ENCODE measurements around the gene CCDC38. TPM values are rescaled to one million over a fixed set of nuclear protein-coding genes. Genes with fewer than 3 reads are reported as not detected.

CCDC38 gene
- total and polyA plus RNA-seq, 7 experiments from 2014 or later, result 0.07 to 0.27 (median 0.08) TPM; not detected in 4

GRCh38 chr12:95942101-95942523, 302 bp downstream of the CCDC38 start:
- Mint-ChIP-seq H3K9me3 (no peaks in the 10 kb centered on the region), H3K27ac (peak overlapping the region in 8 of 9 donors; percentile 25 to 97 (median 89)), H3K36me3 (no peaks in the 10 kb centered on the region), H3K4me1 (peaks cover 4 to 12% (median 10%) of the 10 kb centered on the region in 7 donors), H3K4me3 (peak overlapping the region; percentile 88 to 99 (median 96)), H3K27me3 (peaks cover 0 to 27% (median 0%) of the 10 kb centered on the region in 5 donors)
- Histone ChIP-seq H3K27me3 (ENCODE audit: control insufficient read depth in 2 of 2, insufficient read depth in 2 of 2, low read length in 2 of 2) (no peaks in the 10 kb centered on the region), H3K4me3 (ENCODE audit: low read length) (peak overlapping the region; percentile 93), H3K36me3 (ENCODE audit: control insufficient read depth in 2 of 3, insufficient read depth in 3 of 3, low read length in 3 of 3) (peaks cover 0 to 10% (median 0%) of the 10 kb centered on the region in 3 experiments), H3K9me3 (ENCODE audit: control insufficient read depth in 2 of 3, low read length in 3 of 3) (no peaks in the 10 kb centered on the region), H3K4me1 (ENCODE audit: control insufficient read depth in 2 of 2, insufficient read depth in 2 of 2, low read length in 2 of 2) (peaks cover 6% of the 10 kb centered on the region in 2 donors), H3K27ac (ENCODE audit: low read depth, low read length) (peak overlapping the region; percentile 86)
- ATAC-seq, result no peak
- intact Hi-C loops (cut with micrococcal nuclease), result loop anchor here (1.0 to 10.0 kb wide), 17 partner anchors 23 to 1480 kb away; partner anchors contain the start of genes CDK17 (in 2 of the 2), NDUFA12 (in 2 of the 2), NEDD1 (in 2 of the 2) and SNRPF (in 2 of the 2)
- CTCF ChIA-PET, result interaction anchor here (1.2 to 1.4 kb wide), 2 partner anchors 24 to 57 kb away, joined by 4 read pairs; no protein-coding TSS in a partner anchor
- POLR2A ChIA-PET, result interaction anchor here (0.5 to 2.8 kb wide), 7 partner anchors 9 to 725 kb away, joined by 3 to 21 read pairs (median 3); partner anchors contain the start of genes FGD6 and VEZT
- DNase-seq, result peak in 4 of 9 donors; percentile 4 to 18 (median 13)

- DNase-seq (no peak), ATAC-seq (no peak)
- Histone ChIP-seq H3K27ac (ENCODE audit: low read depth, low read length) (no peak overlapping the region), H3K27me3 (ENCODE audit: control insufficient read depth in 2 of 2, insufficient read depth in 2 of 2, low read length in 2 of 2) (no peaks in the 10 kb centered on the region), H3K4me1 (ENCODE audit: control insufficient read depth in 2 of 2, insufficient read depth in 2 of 2, low read length in 2 of 2) (peaks cover 6% of the 10 kb centered on the region in 2 donors), H3K36me3 (ENCODE audit: control insufficient read depth in 2 of 3, insufficient read depth in 3 of 3, low read length in 3 of 3) (peaks cover 0 to 10% (median 0%) of the 10 kb centered on the region in 3 experiments), H3K9me3 (ENCODE audit: control insufficient read depth in 2 of 3, low read length in 3 of 3) (no peaks in the 10 kb centered on the region), H3K4me3 (ENCODE audit: low read length) (no peak overlapping the region)
- intact Hi-C loops (cut with micrococcal nuclease), result loop anchor here (5.0 to 10.0 kb wide), 4 partner anchors 257 to 1478 kb away; partner anchors contain the start of gene NEDD1 (in 1 of the 2)
- ChIA-PET CTCF (interaction anchor here (0.7 kb wide), 1 partner anchor 88 kb away, joined by 3 read pairs; no protein-coding TSS in a partner anchor), POLR2A (no interaction called here)
- Mint-ChIP-seq H3K27ac (peak overlapping the region in 2 of 9 donors; percentile 11 to 33), H3K4me1 (peaks cover 4 to 12% (median 10%) of the 10 kb centered on the region in 7 donors), H3K9me3 (no peaks in the 10 kb centered on the region), H3K27me3 (peaks cover 0 to 23% (median 0%) of the 10 kb centered on the region in 5 donors), H3K36me3 (no peaks in the 10 kb centered on the region), H3K4me3 (no peak overlapping the region)
Observed at GRCh38 chr12:95940514-95940913, 1.9 kb downstream of the CCDC38 start.

GRCh38 chr12:95922231-95922630, 20.2 kb downstream of the CCDC38 start:
- DNase-seq, result no peak
- Histone ChIP-seq H3K9me3 (ENCODE audit: control insufficient read depth in 2 of 3, low read length in 3 of 3) (no peaks in the 10 kb centered on the region), H3K27ac (ENCODE audit: low read depth, low read length) (no peak overlapping the region), H3K36me3 (ENCODE audit: control insufficient read depth in 2 of 3, insufficient read depth in 3 of 3, low read length in 3 of 3) (no peaks in the 10 kb centered on the region), H3K4me3 (ENCODE audit: low read length) (no peak overlapping the region), H3K27me3 (ENCODE audit: control insufficient read depth in 2 of 2, insufficient read depth in 2 of 2, low read length in 2 of 2) (no peaks in the 10 kb centered on the region), H3K4me1 (ENCODE audit: control insufficient read depth in 2 of 2, insufficient read depth in 2 of 2, low read length in 2 of 2) (no peaks in the 10 kb centered on the region)
- Mint-ChIP-seq H3K4me3 (no peak overlapping the region), H3K27me3 (peaks cover 0 to 2% (median 0%) of the 10 kb centered on the region in 5 donors), H3K36me3 (no peaks in the 10 kb centered on the region), H3K27ac (peak overlapping the region in 1 of 9 donors; percentile 78), H3K4me1 (no peaks in the 10 kb centered on the region), H3K9me3 (peaks cover 0 to 3% (median 0%) of the 10 kb centered on the region in 11 donors)
- intact Hi-C loops (cut with micrococcal nuclease), result no loop called here
- no peak for ATAC-seq
- CTCF ChIA-PET, result interaction anchor here (0.6 to 1.3 kb wide), 2 partner anchors 76 to 594 kb away, joined by 3 to 5 read pairs; no protein-coding TSS in a partner anchor
- POLR2A ChIA-PET, result no interaction called here

- ATAC-seq (no peak), DNase-seq (no peak)
- Histone ChIP-seq H3K4me3 (ENCODE audit: low read length) (no peak overlapping the region), H3K9me3 (ENCODE audit: control insufficient read depth in 2 of 3, low read length in 3 of 3) (no peaks in the 10 kb centered on the region), H3K36me3 (ENCODE audit: control insufficient read depth in 2 of 3, insufficient read depth in 3 of 3, low read length in 3 of 3) (no peaks in the 10 kb centered on the region), H3K27me3 (ENCODE audit: control insufficient read depth in 2 of 2, insufficient read depth in 2 of 2, low read length in 2 of 2) (no peaks in the 10 kb centered on the region), H3K4me1 (ENCODE audit: control insufficient read depth in 2 of 2, insufficient read depth in 2 of 2, low read length in 2 of 2) (no peaks in the 10 kb centered on the region), H3K27ac (ENCODE audit: low read depth, low read length) (no peak overlapping the region)
- CTCF ChIA-PET, result interaction anchor here (0.6 to 5.7 kb wide), 5 partner anchors 35 to 79 kb away, joined by 3 to 85 read pairs (median 4); partner anchors contain the start of gene HAL
- H3K4me1 Mint-ChIP-seq, result peaks cover 0 to 2% (median 0%) of the 10 kb centered on the region in 7 donors
- intact Hi-C loops (cut with micrococcal nuclease), result loop anchor here (2.0 kb wide), 4 partner anchors 24 to 214 kb away; partner anchors contain the start of genes AMDHD1 (in 1 of the 2), CCDC38 (in 1 of the 2) and SNRPF (in 1 of the 2)
- H3K9me3 Mint-ChIP-seq, result no peaks in the 10 kb centered on the region
- peaks cover 0 to 15% (median 4%) of the 10 kb centered on the region in 5 donors for H3K27me3 Mint-ChIP-seq
- H3K36me3 Mint-ChIP-seq, result no peaks in the 10 kb centered on the region
- POLR2A ChIA-PET, result interaction anchor here (0.7 kb wide), 1 partner anchor 238 kb away, joined by 3 read pairs; no protein-coding TSS in a partner anchor
- H3K4me3 Mint-ChIP-seq, result no peak overlapping the region
- H3K27ac Mint-ChIP-seq, result no peak overlapping the region
Observed at GRCh38 chr12:95919110-95919509, 23.3 kb downstream of the CCDC38 start.

GRCh38 chr12:95918194-95918993, 24.0 kb downstream of the CCDC38 start:
- Histone ChIP-seq H3K9me3 (ENCODE audit: control insufficient read depth in 2 of 3, low read length in 3 of 3) (no peaks in the 10 kb centered on the region), H3K27me3 (ENCODE audit: control insufficient read depth in 2 of 2, insufficient read depth in 2 of 2, low read length in 2 of 2) (no peaks in the 10 kb centered on the region), H3K4me3 (ENCODE audit: low read length) (no peak overlapping the region), H3K27ac (ENCODE audit: low read depth, low read length) (no peak overlapping the region), H3K36me3 (ENCODE audit: control insufficient read depth in 2 of 3, insufficient read depth in 3 of 3, low read length in 3 of 3) (no peaks in the 10 kb centered on the region), H3K4me1 (ENCODE audit: control insufficient read depth in 2 of 2, insufficient read depth in 2 of 2, low read length in 2 of 2) (no peaks in the 10 kb centered on the region)
- DNase-seq (peak in 7 of 9 donors; percentile 28 to 67 (median 59)), ATAC-seq (peak; percentile 97)
- CTCF ChIA-PET, result interaction anchor here (0.6 to 5.7 kb wide), 8 partner anchors 24 to 596 kb away, joined by 3 to 85 read pairs (median 4); partner anchors contain the start of genes AMDHD1, CCDC38 and HAL
- peaks cover 0 to 2% (median 0%) of the 10 kb centered on the region in 7 donors for H3K4me1 Mint-ChIP-seq
- no peak overlapping the region for H3K27ac Mint-ChIP-seq
- no peaks in the 10 kb centered on the region for H3K36me3 Mint-ChIP-seq
- peaks cover 0 to 15% (median 5%) of the 10 kb centered on the region in 5 donors for H3K27me3 Mint-ChIP-seq
- intact Hi-C loops (cut with micrococcal nuclease), result loop anchor here (1.0 to 2.0 kb wide), 9 partner anchors 24 to 598 kb away; partner anchors contain the start of genes AMDHD1 (in 1 of the 2), CCDC38 (in 1 of the 2) and SNRPF (in 1 of the 2)
- H3K9me3 Mint-ChIP-seq, result no peaks in the 10 kb centered on the region
- POLR2A ChIA-PET, result interaction anchor here (0.7 kb wide), 1 partner anchor 238 kb away, joined by 3 read pairs; no protein-coding TSS in a partner anchor
- no peak overlapping the region for H3K4me3 Mint-ChIP-seq

GRCh38 chr12:95909871-95910270, 32.5 kb downstream of the CCDC38 start:
- H3K4me3 Mint-ChIP-seq, result no peak overlapping the region
- no peak overlapping the region for H3K27ac ChIP-seq (ENCODE audit: low read depth, low read length)
- no peaks in the 10 kb centered on the region for H3K27me3 ChIP-seq (ENCODE audit: control insufficient read depth in 2 of 2, insufficient read depth in 2 of 2, low read length in 2 of 2)
- no peaks in the 10 kb centered on the region for H3K9me3 ChIP-seq (ENCODE audit: control insufficient read depth in 2 of 3, low read length in 3 of 3)
- no peak for DNase-seq
- no peak for ATAC-seq
- no peaks in the 10 kb centered on the region for H3K9me3 Mint-ChIP-seq
- H3K27ac Mint-ChIP-seq, result no peak overlapping the region
- no peaks in the 10 kb centered on the region for H3K4me1 Mint-ChIP-seq
- CTCF ChIA-PET, result no interaction called here
- H3K36me3 Mint-ChIP-seq, result no peaks in the 10 kb centered on the region
- POLR2A ChIA-PET, result no interaction called here
- peaks cover 0 to 25% (median 14%) of the 10 kb centered on the region in 5 donors for H3K27me3 Mint-ChIP-seq
- H3K4me3 ChIP-seq (ENCODE audit: low read length), result no peak overlapping the region
- no peaks in the 10 kb centered on the region for H3K4me1 ChIP-seq (ENCODE audit: control insufficient read depth in 2 of 2, insufficient read depth in 2 of 2, low read length in 2 of 2)
- intact Hi-C loops (cut with micrococcal nuclease), result no loop called here
- no peaks in the 10 kb centered on the region for H3K36me3 ChIP-seq (ENCODE audit: control insufficient read depth in 2 of 3, insufficient read depth in 3 of 3, low read length in 3 of 3)
